COR-L47 (cell line): ENCODE measurements around the gene PHKB.

Source experiments
- DNase-seq: peaks from one replicate; lab custom pipeline; 2025; lab: John Stamatoyannopoulos, UW

PHKB gene

DNA sequence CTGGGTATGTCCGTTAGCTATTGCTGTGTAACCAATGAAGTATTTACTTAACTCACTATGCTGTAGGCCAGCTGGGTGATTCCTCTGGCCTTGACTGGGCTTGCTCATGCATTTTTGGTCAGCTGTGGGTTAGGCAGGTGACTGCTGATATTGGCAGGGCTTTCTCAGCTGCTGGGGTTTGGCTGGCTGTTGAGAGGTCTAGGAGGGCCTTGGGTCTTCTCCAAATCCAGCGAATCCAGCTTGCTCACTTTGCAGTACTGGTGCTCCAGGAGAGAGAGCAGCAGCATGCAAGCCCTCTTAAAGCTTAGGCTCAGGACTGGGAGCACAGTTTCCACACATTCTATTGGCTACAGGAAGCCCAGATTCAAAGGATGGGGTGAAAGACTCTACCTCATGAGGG, 270.1 kb downstream of the PHKB start:
- no peak for DNase-seq

DNA sequence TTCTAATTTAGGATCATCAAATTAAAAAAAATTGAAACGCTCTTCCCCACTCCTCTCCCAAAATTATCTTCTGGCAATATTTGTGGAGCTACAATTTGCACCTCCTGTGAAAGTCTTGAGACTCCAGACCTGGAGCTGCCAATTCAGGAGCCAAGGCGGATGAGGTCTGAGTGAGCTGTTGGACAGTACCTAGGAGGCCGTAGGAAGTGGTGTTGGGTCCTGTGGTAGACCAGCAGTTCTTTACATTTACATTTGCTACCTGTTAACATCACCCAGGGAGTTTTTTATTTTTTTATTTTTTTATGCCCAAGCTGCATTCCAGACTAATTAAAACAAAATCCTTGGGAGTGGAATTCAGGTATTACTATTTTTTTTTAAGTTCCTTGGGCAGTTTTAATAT, 271.0 kb downstream of the PHKB start:
- no peak for DNase-seq

DNA sequence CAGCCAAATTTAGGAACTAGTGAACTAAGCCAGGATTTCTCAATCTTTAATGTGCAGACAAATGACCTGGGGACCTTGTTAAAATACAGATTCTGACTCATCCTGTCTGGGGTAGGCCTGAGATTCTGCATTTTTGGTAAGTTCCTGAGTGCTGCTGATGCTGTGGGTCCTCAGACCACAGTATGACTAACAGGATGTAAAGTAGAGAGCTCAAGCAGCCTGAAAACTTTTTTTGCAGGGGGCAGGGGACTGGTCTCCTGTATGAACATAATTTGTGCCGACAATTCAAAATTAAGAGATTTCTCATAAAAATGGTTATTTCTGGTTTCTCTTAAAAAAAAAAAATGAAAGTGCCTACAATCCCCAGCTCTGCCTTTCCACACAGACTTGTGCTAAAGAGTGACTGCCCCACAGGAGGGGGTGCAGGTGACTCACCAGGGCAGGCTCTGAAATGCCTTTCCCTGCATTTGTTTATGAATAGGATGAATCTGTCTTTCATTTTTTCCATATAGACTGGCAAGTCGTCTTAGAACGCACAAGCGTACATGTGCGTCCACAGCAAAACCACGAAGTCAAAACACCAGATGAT, 271.5 kb downstream of the PHKB start:
- DNase-seq, result no peak

GRCh38 chr16:47734081-47734857, 273.1 kb downstream of the PHKB start:
- DNase-seq, result no peak

DNA sequence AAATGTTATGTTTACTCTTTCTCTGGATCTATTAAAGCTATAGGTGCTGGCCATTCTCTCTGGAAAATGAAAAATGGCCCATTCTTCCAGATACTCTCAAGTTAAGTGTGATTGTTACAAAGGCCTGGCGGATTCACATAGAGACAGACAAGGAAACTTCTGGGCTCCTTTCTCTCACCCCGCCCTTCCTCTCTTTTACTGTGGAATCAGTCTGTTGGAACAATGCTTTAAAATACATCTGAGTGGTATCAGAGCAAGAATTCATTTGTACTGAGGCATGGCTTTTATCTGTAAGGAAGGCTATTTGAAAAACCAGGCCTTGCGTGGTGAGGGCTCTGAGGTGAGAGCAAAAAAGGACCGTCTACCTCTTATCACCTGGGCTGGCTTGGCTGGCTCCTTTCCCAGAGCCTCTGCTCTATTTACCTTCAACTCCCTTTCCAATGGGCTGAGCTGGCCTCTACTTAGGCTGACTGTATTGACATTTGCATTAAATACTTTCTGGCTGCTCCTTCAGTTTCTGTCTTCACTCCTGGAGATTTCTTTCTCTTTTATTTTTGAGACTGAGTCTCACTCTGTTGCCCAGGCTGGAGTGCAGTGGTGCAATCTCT, 274.0 kb downstream of the PHKB start:
- no peak for DNase-seq

DNA sequence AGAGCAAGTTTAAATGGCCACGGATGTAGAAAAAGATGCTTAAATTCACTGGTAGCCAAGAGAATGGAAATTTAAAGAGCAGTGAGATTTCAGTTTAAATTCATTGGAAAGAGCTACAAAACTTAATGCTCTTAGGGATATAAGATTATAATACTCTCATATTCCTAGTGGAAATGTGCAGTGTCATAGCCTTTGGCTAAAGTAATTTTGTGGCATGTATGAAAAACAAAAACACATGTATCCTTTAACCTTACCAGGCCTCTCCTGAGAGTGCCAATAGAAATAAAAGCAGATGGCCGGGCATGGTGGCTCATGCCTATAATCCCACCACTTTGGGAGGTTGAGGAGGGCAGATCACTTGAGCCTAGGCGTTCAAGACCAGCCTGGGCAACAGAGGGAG, 289.2 kb downstream of the PHKB start:
- no peak for DNase-seq
